A549 (cell line): ENCODE measurements around the gene TM4SF4.

Experiments used
- CEBPB ChIP-seq, 2 experiments: fragments of >200 bp in 1 of 2; sonication (Bioruptor Twin) in 1 of 2; formaldehyde crosslinking in 1 of 2; IDR thresholded peaks; 2 replicates each; pipeline ENCODE4 v1.6.1; 2012 to 2016
- JUNB ChIP-seq: fragments of >200 bp; sonication (Bioruptor Twin); formaldehyde crosslinking; IDR thresholded peaks from 2 replicates; pipeline ENCODE4 v1.6.1; 2016
- POLR2A ChIP-seq: IDR thresholded peaks from 2 replicates; pipeline ENCODE4 v1.6.1; 2012; ENCODE audit warnings: mild to moderate bottlenecking, low read length
- SMC3 ChIP-seq: fragments of >200 bp; sonication (Bioruptor Twin); formaldehyde crosslinking; IDR thresholded peaks from 3 replicates; pipeline ENCODE4 v1.6.1; 2018; ENCODE audit warnings: inconsistent platforms
- ZFP36 ChIP-seq: fragments of 450-650 bp; IDR thresholded peaks from 2 replicates; pipeline ENCODE4 v1.6.1; 2014; ENCODE audit warnings: borderline replicate concordance; ENCODE audit not compliant: partially characterized antibody
- TF ChIP-seq, protein P1 (sequence below): fragments of >200 bp; sonication (Bioruptor Twin); formaldehyde crosslinking; IDR thresholded peaks from 3 replicates; pipeline ENCODE4 v1.5.1; 2016
- TF ChIP-seq, protein P2 (sequence below): fragments of 200-600 bp; sonication (generic); IDR thresholded peaks from 2 replicates; pipeline ENCODE4 v1.6.1; 2016; ENCODE audit warnings: antibody characterized with exemption, mild to moderate bottlenecking, moderate library complexity
- TF ChIP-seq, protein P3 (sequence below): IDR thresholded peaks from 2 replicates; pipeline ENCODE4 v1.6.1; 2012
- TF ChIP-seq, protein P4 (sequence below): fragments of 450-650 bp; IDR thresholded peaks from 2 replicates; pipeline ENCODE4 v1.6.1; 2014; ENCODE audit warnings: antibody characterized with exemption

DNA sequence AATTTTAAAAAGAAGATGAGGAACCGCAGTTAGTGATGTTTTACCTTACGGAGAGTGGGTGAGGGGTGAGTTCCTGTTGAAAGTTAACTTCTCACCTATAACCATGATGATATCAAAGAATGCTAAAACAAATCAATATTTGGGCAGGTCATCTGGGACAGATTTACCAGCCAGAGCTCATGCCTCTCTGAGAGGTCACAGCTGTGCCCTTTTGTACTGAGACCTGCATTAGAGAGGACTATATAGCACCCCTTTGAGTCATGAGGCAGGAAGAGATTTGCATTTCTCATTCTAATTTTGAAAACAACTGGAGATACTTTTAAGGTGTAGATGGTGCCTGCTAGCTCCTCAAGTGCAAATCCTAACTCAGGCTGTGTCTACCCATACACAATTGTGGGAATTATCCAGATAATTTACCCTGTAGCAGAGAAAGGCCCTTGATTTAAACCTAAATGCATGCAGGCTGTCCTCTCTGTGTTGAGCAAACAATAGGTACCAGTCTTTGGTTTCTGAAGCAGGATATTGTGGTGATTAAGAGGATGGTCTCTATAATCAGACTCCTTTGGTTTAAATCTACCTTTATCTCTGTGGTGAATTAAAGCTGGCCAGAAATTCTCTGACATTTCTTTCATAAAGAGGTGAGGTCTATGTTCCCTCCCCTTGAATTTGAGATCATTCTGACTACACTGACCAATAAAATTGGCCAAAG is 5.8 kb upstream of the TM4SF4 start:
- TF ChIP-seq, protein P1, sequence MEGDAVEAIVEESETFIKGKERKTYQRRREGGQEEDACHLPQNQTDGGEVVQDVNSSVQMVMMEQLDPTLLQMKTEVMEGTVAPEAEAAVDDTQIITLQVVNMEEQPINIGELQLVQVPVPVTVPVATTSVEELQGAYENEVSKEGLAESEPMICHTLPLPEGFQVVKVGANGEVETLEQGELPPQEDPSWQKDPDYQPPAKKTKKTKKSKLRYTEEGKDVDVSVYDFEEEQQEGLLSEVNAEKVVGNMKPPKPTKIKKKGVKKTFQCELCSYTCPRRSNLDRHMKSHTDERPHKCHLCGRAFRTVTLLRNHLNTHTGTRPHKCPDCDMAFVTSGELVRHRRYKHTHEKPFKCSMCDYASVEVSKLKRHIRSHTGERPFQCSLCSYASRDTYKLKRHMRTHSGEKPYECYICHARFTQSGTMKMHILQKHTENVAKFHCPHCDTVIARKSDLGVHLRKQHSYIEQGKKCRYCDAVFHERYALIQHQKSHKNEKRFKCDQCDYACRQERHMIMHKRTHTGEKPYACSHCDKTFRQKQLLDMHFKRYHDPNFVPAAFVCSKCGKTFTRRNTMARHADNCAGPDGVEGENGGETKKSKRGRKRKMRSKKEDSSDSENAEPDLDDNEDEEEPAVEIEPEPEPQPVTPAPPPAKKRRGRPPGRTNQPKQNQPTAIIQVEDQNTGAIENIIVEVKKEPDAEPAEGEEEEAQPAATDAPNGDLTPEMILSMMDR = no peak
- no peak for TF ChIP-seq POLR2A
- TF ChIP-seq, protein P2, sequence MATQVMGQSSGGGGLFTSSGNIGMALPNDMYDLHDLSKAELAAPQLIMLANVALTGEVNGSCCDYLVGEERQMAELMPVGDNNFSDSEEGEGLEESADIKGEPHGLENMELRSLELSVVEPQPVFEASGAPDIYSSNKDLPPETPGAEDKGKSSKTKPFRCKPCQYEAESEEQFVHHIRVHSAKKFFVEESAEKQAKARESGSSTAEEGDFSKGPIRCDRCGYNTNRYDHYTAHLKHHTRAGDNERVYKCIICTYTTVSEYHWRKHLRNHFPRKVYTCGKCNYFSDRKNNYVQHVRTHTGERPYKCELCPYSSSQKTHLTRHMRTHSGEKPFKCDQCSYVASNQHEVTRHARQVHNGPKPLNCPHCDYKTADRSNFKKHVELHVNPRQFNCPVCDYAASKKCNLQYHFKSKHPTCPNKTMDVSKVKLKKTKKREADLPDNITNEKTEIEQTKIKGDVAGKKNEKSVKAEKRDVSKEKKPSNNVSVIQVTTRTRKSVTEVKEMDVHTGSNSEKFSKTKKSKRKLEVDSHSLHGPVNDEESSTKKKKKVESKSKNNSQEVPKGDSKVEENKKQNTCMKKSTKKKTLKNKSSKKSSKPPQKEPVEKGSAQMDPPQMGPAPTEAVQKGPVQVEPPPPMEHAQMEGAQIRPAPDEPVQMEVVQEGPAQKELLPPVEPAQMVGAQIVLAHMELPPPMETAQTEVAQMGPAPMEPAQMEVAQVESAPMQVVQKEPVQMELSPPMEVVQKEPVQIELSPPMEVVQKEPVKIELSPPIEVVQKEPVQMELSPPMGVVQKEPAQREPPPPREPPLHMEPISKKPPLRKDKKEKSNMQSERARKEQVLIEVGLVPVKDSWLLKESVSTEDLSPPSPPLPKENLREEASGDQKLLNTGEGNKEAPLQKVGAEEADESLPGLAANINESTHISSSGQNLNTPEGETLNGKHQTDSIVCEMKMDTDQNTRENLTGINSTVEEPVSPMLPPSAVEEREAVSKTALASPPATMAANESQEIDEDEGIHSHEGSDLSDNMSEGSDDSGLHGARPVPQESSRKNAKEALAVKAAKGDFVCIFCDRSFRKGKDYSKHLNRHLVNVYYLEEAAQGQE = no peak
- no peak for TF ChIP-seq ZFP36
- TF ChIP-seq CEBPB (IDR thresholded peaks at IDR 0.05) = no peak
- TF ChIP-seq, protein P3, sequence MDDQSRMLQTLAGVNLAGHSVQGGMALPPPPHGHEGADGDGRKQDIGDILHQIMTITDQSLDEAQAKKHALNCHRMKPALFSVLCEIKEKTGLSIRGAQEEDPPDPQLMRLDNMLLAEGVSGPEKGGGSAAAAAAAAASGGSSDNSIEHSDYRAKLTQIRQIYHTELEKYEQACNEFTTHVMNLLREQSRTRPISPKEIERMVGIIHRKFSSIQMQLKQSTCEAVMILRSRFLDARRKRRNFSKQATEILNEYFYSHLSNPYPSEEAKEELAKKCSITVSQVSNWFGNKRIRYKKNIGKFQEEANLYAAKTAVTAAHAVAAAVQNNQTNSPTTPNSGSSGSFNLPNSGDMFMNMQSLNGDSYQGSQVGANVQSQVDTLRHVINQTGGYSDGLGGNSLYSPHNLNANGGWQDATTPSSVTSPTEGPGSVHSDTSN = no peak
- TF ChIP-seq, protein P4, sequence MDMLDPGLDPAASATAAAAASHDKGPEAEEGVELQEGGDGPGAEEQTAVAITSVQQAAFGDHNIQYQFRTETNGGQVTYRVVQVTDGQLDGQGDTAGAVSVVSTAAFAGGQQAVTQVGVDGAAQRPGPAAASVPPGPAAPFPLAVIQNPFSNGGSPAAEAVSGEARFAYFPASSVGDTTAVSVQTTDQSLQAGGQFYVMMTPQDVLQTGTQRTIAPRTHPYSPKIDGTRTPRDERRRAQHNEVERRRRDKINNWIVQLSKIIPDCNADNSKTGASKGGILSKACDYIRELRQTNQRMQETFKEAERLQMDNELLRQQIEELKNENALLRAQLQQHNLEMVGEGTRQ = no peak
- no peak for TF ChIP-seq SMC3
- TF ChIP-seq JUNB = no peak
